Inferior parietal cortex (tissue), 1 donor: Measurements from ENCODE around the gene USP17L13.
"Not testable (repeated sequence)": the region's sequence is repeated elsewhere in the genome, so short reads cannot be mapped to it uniquely, and the experiment has no call there.

ENCODE experiments used
- DNase-seq: peaks from one replicate; pipeline ENCODE4 v3.0.0-alpha.2; 2016; ENCODE audit errors: extremely low spot score

The USP17L13 gene, protein sequence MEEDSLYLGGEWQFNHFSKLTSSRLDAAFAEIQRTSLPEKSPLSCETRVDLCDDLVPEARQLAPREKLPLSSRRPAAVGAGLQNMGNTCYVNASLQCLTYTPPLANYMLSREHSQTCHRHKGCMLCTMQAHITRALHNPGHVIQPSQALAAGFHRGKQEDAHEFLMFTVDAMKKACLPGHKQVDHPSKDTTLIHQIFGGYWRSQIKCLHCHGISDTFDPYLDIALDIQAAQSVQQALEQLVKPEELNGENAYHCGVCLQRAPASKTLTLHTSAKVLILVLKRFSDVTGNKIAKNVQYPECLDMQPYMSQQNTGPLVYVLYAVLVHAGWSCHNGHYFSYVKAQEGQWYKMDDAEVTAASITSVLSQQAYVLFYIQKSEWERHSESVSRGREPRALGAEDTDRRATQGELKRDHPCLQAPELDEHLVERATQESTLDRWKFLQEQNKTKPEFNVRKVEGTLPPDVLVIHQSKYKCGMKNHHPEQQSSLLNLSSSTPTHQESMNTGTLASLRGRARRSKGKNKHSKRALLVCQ

DNA sequence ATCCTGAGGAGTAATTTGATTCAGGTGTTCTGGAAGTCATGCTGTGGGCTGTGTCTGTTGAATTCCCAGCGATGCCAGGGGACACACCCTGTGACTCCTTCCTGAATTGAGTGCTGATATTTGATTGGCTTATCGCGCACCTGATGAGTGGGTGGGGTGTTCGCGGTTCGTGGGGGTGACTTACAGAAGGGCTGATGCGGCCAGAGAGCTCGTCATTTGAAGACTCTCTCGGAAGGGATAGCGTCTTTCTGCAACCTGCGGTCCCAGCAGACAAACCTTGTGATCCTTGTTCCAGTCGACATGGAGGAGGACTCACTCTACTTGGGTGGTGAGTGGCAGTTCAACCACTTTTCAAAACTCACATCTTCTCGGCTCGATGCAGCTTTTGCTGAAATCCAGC, at the start of gene USP17L13:
Gene USP17L13, plus strand, starts transcription at position 301 of the 400 bp plus-strand sequence. Its CDS starts 0 bp downstream, at position 301.
- DNase-seq = not testable (repeated sequence)

- not testable (repeated sequence) for DNase-seq
Measured at GRCh38 chr4:9210357-9210756, 14.3 kb upstream of the USP17L13 start, which contains the start of gene USP17L10. Gene USP17L10 (plus strand): TSS chr4:9210657. CDS start chr4:9210657, 0 bp downstream.

DNA sequence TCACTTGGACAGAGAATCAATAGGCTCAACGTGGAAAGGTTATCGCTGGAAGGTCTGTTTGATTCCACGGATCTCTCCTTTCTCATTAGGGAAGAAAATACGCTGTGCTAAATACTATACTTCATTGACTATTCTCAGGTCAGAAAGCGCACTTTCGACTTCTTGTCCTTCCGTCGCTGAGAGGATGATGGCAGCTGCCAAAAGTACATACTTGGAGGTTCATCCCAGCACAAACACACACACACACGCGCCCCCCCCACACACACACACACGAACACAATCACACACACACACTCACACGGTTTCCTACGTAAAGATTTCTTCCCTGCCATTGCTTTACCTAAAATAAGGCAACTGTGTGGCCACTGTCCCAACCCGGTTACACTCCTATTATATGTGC, 10.0 kb upstream of the USP17L13 start:
- DNase-seq = not testable (repeated sequence)

GRCh38 chr4:9215105-9215504, 9.6 kb upstream of the USP17L13 start, which contains the start of gene USP17L11:
Gene USP17L11 (plus strand): TSS chr4:9215405. CDS start chr4:9215405, 0 bp downstream.
- not testable (repeated sequence) for DNase-seq

GRCh38 chr4:9219852-9220251, 4.8 kb upstream of the USP17L13 start, which contains the start of gene USP17L12:
Gene USP17L12 (plus strand): TSS chr4:9220152. CDS start chr4:9220152, 0 bp downstream.
- not testable (repeated sequence) for DNase-seq

DNA sequence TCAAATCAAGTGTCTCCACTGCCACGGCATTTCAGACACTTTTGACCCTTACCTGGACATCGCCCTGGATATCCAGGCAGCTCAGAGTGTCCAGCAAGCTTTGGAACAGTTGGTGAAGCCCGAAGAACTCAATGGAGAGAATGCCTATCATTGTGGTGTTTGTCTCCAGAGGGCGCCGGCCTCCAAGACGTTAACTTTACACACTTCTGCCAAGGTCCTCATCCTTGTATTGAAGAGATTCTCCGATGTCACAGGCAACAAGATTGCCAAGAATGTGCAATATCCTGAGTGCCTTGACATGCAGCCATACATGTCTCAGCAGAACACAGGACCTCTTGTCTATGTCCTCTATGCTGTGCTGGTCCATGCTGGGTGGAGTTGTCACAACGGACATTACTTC, 5.6 kb downstream of the USP17L13 start:
- not testable (repeated sequence) for DNase-seq

DNA sequence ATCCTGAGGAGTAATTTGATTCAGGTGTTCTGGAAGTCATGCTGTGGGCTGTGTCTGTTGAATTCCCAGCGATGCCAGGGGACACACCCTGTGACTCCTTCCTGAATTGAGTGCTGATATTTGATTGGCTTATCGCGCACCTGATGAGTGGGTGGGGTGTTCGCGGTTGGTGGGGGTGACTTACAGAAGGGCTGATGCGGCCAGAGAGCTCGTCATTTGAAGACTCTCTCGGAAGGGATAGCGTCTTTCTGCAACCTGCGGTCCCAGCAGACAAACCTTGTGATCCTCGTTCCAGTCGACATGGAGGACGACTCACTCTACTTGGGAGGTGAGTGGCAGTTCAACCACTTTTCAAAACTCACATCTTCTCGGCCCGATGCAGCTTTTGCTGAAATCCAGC, 9.4 kb downstream of the USP17L13 start, which contains the start of gene USP17L15:
Gene USP17L15, plus strand, starts transcription at position 301 of the 400 bp plus-strand sequence. Its CDS starts 0 bp downstream, at position 301.
- DNase-seq = not testable (repeated sequence)

DNA sequence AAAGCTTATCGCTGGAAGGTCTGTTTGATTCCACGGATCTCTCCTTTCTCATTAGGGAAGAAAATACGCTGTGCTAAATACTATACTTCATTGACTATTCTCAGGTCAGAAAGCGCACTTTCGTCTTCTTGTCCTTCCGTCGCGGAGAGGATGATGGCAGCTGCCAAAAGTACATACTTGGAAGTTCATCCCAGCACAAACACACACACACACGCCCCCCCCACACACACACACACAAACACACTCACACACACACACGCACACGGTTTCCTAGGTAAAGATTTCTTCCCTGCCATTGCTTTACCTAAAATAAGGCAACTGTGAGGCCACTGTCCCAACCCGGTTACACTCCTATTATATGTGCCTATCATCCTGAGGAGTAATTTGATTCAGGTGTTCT, 13.8 kb downstream of the USP17L13 start:
- DNase-seq = not testable (repeated sequence)

GRCh38 chr4:9243579-9243978, 18.9 kb downstream of the USP17L13 start, which contains the start of gene USP17L17:
Gene USP17L17 (plus strand): TSS chr4:9243879. CDS start chr4:9243879, 0 bp downstream.
- not testable (repeated sequence) for DNase-seq

DNA sequence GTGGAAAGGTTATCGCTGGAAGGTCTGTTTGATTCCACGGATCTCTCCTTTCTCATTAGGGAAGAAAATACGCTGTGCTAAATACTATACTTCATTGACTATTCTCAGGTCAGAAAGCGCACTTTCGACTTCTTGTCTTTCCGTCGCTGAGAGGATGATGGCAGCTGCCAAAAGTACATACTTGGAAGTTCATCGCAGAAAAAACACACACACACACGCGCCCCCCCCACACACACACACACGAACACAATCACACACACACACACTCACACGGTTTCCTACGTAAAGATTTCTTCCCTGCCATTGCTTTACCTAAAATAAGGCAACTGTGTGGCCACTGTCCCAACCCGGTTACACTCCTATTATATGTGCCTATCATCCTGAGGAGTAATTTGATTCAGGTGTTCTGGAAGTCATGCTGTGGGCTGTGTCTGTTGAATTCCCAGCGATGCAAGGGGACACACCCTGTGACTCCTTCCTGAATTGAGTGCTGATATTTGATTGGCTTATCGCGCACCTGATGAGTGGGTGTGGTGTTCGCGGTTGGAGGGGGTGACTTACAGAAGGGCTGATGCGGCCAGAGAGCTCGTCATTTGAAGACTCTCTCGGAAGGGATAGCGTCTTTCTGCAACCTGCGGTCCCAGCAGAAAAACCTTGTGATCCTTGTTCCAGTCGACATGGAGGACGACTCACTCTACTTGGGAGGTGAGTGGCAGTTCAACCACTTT, 23.4 kb downstream of the USP17L13 start, which contains the start of gene USP17L18:
Gene USP17L18, plus strand, starts transcription at position 678 of the 728 bp plus-strand sequence. Its CDS starts 0 bp downstream, at position 678.
- not testable (repeated sequence) for DNase-seq

DNA sequence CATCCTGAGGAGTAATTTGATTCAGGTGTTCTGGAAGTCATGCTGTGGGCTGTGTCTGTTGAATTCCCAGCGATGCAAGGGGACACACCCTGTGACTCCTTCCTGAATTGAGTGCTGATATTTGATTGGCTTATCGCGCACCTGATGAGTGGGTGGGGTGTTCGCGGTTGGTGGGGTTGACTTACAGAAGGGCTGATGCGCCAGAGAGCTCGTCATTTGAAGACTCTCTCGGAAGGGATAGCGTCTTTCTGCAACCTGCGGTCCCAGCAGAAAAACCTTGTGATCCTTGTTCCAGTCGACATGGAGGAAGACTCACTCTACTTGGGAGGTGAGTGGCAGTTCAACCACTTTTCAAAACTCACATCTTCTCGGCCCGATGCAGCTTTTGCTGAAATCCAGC, 28.4 kb downstream of the USP17L13 start, which contains the start of gene USP17L19:
Gene USP17L19, plus strand, starts transcription at position 301 of the 400 bp plus-strand sequence. Its CDS starts 0 bp downstream, at position 301.
- DNase-seq = not testable (repeated sequence)

DNA sequence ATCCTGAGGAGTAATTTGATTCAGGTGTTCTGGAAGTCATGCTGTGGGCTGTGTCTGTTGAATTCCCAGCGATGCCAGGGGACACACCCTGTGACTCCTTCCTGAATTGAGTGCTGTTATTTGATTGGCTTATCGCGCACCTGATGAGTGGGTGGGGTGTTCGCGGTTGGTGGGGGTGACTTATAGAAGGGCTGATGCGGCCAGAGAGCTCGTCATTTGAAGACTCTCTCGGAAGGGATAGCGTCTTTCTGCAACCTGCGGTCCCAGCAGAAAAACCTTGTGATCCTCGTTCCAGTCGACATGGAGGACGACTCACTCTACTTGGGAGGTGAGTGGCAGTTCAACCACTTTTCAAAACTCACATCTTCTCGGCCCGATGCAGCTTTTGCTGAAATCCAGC, 33.1 kb downstream of the USP17L13 start, which contains the start of gene USP17L20:
Gene USP17L20, plus strand, starts transcription at position 301 of the 400 bp plus-strand sequence. Its CDS starts 0 bp downstream, at position 301.
- not testable (repeated sequence) for DNase-seq

- DNase-seq = not testable (repeated sequence)
Measured at GRCh38 chr4:9262572-9262971, 37.9 kb downstream of the USP17L13 start, which contains the start of gene USP17L21. Gene USP17L21 (plus strand): TSS chr4:9262872. CDS start chr4:9262872, 0 bp downstream.

DNA sequence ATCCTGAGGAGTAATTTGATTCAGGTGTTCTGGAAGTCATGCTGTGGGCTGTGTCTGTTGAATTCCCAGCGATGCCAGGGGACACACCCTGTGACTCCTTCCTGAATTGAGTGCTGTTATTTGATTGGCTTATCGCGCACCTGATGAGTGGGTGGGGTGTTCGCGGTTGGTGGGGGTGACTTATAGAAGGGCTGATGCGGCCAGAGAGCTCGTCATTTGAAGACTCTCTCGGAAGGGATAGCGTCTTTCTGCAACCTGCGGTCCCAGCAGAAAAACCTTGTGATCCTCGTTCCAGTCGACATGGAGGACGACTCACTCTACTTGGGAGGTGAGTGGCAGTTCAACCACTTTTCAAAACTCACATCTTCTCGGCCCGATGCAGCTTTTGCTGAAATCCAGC, 42.6 kb downstream of the USP17L13 start, which contains the start of gene USP17L22:
Gene USP17L22, plus strand, starts transcription at position 301 of the 400 bp plus-strand sequence. Its CDS starts 0 bp downstream, at position 301.
- DNase-seq = not testable (repeated sequence)

DNA sequence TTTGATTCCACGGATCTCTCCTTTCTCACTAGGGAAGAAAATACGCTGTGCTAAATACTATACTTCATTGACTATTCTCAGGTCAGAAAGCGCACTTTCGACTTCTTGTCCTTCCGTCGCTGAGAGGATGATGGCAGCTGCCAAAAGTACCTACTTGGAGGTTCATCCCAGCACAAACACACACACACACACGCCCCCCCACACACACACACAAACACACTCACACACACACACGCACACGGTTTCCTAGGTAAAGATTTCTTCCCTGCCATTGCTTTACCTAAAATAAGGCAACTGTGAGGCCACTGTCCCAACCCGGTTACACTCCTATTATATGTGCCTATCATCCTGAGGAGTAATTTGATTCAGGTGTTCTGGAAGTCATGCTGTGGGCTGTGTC, 47.0 kb downstream of the USP17L13 start:
- DNase-seq = not testable (repeated sequence)
